Stimulated activated CD4-positive, alpha-beta T cell treated with anti-CD3 and anti-CD28 coated beads, TNF-alpha, amount 100 ng/mL, for 48 hours (primary cell): Measurements from ENCODE around the gene IL1R1.
"Not testable (repeated sequence)": the region's sequence is repeated elsewhere in the genome, so short reads cannot be mapped to it uniquely, and the experiment has no call there.

Source experiments
- DNase-seq, 3 donors: peaks; one replicate each; pipeline ENCODE4 v3.0.0-alpha.2; 2020; ENCODE audit warnings: low read depth in 3 of 3

Gene IL1R1, protein sequence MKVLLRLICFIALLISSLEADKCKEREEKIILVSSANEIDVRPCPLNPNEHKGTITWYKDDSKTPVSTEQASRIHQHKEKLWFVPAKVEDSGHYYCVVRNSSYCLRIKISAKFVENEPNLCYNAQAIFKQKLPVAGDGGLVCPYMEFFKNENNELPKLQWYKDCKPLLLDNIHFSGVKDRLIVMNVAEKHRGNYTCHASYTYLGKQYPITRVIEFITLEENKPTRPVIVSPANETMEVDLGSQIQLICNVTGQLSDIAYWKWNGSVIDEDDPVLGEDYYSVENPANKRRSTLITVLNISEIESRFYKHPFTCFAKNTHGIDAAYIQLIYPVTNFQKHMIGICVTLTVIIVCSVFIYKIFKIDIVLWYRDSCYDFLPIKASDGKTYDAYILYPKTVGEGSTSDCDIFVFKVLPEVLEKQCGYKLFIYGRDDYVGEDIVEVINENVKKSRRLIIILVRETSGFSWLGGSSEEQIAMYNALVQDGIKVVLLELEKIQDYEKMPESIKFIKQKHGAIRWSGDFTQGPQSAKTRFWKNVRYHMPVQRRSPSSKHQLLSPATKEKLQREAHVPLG

DNA sequence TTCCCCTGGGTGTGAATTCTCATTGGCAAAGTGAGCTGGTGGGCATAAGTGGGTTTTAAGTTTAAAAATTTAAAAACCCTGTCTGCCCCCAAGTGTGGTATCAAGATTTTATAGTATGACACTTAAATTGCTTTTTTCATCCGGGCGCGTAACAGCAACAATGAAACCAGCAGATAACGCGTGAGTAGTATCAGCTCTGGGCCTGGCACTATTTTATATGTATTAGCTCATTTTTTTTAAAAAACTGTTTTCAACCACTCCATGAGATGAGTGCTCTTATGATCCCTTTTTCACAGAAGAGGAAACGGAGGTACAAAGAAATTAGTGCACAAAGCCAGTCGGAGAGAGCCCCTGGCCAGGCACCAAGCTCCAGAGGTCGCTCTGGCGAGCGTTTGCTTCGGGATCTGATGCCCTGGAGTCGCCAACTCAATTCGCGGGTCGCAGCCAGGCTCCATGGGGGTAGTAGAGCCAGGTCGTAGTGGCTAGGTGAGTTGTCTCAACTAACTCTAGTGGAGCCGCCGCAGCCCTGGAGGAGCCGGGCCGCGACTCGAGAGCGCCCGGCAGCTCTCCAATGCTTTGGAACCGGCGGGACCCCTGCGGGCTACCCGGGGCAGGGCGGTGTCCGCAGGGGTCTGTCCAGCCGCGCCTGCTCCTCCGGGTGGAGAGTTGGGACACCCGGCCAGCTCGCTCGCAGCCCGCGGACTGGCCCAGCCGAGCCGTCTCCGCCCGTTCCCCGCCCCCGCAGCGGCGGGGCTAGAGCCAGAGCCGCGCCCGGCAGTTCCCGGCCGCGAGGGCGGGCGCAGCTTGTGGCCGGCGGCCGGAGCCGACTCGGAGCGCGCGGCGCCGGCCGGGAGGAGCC lies at the start of gene IL1R1:
IL1R1 (plus strand) TSS at position 777 of the 859 bp plus-strand sequence. CDS start 14,979 bp downstream, outside the sequence.
- no peak for DNase-seq

DNA sequence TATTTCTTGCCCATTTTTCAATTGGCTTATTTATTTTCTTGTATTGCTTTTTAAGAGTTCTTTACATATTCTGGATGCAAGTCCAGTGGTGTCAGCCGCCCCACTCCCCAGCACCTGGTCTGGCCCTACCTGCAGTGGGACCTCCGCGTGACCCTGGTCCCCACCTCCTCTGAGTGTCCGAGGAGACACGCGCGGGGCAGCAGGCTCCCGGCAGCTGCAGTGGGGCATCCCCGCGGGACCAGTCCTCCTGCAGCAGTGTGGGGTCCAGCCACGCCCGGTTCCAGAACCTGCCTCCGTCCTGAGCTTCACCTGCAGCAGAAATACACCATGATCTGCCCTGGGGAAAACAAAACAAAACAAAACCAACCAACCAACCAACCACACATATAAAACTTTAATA lies 48.9 kb upstream of the IL1R1 start:
- DNase-seq = no peak

DNA sequence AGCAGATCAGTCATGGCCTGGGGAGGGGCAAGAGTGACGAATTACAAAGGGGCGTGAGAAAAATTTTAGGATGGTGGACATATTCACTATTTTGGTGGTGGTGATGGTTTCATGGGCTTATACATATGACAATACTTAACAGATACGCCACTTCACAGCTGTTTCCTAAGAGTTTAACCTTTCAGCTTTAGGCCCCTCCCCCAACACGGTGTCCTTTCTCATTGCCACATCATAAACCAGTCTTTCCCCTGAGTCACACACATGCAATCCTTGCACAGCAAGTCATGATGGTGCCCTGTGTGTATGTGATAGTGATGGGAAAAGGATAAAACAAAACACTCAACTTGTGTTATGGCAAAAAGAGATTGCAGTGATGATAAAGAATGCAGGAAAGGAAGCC lies 47.6 kb upstream of the IL1R1 start:
- peak in 2 of 3 donors; percentile 40 to 51 for DNase-seq

DNA sequence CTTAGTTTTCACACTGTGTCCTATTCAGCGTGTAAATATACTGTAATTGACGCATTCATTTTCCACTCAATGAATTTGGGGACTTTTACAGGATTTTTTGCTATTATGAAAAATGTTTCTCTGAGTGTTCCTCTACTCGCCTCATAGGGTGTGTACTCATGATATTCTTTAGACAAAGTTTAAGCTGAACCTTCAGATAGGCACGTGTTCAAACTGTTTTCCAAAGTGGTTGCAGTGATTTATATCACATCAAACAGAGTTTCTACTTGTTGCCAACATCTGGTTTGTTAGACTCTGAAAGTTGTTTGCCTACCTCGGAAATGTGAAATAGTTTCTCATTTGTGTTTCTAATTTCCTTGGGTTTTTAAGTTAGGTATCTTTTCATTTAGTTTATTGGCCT lies 46.4 kb upstream of the IL1R1 start:
- DNase-seq = no peak

DNA sequence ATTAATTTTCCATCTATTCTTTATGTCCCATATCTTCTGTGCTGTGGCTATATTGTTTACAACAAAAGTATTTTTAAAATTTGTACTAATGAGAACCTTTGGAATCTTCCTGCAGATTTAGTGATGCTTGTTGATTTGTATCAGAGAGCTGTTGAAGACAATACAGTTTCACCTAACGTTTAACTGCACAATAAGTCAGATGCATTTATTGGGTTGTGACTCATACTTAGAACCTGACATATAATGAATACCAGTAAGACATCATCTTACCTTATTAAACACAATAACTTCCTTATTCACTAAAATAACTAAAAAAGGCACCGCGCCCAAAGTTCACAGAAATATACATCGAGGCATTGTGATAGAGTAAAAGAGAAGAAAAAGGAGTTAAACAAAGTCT lies 43.8 kb upstream of the IL1R1 start:
- DNase-seq = no peak

DNA sequence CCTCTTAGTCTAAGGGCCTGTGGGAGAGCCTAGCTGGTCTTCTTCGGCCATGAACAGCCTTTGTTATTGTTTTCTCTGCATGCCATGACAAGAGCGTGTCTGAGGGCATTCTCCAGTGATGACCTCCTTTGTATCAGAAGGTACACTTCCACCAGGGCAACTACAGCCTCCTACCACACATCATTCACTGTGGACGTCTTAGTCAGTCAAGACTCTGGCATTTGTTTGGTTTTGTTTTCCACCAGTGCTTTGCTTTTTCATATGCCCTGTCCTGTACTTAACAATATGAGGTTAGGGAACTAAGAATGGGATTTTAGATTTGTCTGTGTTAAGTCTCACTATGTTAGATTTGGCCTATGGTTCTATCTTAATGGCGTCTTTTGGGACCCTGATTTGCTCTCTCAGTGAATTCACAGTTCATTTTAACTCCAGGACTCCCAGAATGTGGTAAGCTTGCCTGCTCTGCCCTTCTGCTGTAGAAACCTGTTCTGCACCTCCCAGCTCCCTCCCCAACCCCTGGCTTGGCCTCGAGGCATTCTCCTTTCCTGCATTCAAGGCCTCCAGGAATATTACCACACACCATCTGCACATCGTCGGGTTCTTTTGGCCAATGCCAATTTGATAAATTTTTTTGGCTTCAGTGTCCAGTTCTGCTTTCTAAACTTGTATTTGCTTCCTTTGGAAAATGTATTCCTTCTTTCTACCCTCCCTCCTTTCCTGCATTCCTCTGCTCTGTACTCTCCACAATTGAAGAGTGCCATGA lies 42.8 kb upstream of the IL1R1 start:
- DNase-seq = no peak

DNA sequence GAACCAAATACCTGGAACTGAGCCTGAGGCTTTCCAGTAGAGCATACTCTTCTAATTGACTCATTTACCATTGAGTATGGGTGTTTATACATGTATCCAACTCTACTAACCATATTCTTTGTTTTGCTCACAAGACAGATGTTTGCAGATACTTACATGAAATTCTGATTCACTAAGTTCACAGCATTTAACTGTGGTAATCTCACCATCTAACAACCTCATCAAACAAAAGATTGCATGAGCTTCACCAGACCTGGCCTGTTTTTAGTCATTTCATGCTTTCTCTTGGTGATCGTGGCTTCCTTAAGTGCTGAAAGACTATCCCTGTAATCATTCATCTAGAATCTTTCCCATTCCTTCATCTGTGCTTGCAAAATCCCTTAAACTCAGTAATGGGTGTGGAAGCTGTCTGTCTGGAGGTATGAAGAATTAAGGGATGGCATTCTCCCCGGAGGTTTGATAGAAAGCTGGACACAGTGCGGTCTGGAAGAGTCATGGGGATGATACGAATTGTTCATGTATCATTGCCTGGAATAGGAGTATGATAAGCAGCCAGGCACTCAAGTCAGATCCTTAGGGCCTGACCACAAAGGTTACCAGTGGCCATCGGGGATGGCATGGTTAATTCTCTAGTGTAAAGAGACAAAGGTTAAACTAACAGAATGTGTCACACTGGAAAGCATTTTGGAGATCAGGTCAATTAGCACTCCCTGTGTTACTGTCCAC lies 42.0 kb upstream of the IL1R1 start:
- DNase-seq = peak in 1 of 3 donors; percentile 32

DNA sequence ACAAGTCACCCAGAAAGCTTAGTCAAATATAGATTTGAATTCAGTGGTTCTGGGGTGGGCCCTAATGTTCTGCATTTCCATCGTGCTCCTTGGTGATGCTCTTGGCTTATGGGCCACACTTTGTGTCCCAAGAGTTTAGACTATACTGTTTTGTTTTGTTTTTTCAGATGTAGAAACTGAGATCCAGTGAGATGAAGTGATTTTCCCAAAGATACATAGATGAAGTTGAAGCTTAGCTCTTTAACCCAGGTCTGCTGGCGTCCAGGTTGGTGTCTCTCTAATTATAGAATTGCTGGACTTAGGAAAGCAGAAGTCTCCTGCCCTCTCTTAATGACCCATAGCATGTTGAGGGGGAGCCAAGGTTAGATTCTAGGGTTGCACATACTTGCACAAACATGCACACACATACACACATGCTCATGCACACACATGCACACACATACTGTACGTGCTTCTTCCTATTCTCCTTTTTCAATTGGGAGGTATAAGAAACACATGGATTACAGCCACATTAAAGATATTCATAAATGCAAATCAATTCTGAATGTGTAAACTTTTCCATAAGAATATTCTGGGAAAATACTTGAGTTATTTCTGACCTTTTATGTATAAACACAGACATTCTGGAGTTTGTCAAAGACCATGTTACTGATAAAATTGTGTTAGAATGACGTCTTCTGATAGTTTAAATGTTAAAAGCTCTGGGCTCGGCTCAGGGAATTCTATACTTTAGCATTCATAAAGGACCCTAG lies 41.3 kb upstream of the IL1R1 start:
- no peak for DNase-seq

DNA sequence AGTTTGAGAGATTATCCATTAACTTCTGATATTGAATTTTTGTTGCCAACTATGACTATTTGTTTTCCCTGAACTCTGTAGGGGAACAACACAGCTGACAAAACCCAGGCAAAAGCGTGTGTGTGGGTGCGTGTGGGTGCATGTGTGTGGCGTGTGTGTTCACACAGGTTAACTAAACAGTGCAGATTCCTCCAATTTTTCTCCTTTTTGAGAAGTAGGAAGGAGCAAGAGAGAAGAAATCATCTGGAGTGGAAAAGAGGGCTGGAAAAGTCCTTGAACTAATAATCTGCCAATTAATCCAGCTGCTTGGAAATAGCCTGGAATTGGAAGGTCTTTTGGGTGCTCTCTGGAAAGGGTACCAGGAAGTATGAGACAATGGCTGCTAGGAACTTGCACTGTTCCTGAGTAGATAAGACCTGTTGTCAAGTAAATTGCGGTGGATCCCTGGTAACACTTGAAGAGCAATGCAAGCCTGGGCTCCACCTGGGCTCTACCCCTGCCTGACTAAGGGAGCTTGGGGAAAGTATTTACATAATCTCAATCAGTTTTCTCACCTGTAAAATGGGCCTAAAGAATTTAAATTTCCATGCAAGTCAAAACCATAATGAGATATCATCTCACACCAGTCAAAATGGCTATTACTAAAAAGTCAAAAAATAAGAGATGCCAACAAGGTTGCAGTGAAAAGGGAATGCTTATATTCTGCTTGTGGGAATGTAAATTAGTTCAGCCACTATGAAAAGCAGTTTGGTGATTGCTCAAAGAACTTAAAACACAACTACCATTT lies 40.5 kb upstream of the IL1R1 start:
- no peak for DNase-seq

DNA sequence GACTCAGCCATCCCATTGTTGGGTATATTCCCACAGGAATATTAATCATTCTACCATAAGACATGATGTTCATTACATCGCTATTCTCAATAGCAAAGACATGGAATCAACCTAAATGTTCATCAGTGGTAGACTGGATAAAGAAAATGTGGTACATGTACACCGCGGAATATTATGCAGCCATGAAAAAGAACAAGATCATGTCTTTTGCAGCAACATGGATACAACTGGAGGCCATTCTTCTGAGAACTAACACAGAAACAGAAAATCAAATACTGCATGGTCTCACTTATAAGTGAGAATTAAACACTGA lies 40.0 kb upstream of the IL1R1 start:
- DNase-seq = not testable (repeated sequence)

DNA sequence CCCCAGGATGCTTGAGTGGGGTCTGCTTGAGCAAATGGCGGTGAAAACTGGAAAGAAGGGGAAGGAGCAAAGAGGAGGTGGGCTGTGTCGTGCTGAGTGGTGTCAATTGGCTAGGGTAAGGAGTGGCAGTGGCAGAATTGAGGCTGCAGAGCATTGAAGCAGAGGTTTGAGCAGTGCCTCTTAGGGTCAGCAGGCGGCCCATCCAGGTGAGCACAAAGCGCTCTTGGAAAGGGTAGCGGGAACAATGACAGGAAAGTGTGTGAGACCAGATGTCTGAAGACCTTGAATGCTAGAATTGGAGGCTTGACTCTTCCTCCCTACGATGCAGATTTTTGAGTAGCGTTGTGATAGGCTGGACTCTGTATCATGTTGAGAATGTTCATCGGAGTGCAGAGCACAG lies 39.3 kb upstream of the IL1R1 start:
- DNase-seq = no peak

DNA sequence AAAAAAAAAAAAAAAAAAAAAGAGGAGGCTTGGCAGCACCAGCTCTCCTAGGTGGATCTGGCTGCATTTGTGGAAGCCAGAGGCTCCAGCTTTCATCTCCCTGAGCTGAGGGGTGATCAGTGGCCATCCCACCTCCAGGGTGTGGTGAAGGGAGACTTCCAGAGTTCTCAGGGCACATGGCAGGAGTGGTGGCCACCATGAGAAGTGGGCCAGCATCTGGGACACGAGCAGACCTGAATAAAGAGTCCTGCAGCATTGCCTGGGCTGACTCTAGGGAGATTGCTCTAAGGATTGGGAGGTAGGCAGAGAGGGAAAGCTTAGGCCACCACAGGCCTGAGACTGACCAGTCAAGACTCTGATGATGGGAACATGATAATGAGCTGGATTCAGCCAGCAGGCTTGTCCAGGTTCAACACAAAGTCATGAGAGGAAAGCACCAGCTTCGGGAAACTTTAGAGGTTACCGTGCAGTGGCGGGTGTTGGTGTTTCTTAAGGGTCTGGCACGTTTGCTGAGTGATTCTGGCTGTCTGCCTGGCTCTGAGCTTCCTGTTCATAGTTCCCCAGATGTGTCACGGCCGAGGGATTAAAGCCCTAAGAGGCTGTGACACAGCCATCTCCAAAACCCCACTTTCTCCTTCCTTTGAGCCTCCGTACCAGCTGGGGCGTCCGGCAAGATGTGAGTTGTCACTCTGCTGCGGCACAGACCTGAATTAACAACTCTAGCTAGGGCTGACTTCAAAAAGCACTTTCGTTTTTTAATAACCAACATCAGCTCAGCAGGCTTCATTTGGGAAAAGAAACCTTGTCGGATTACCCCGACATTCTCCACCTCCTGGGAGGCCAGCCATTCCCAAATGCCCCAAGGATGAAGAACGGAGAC lies 38.3 kb upstream of the IL1R1 start:
- DNase-seq = peak; percentile 52 to 85 (median 66)

DNA sequence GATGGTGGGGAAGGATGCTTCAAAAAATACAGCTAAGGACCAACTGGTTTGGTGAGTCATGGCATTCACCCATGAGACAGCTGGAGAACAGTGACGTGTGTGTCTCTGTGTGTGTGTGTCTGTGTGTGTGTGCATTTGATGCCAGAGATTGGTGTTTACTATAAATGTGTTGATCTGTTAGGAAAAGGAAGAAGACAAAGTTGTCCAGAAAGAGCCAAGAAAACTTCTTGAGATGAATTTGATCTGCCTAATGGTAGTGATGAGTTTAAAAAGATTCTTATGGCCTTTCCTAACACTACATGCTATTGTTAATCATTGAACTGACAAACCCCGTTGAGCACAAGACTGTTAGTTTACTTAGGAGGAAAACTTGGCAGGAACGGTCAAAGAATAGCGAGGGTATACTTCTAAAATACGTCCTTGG lies 36.4 kb upstream of the IL1R1 start:
- no peak for DNase-seq

DNA sequence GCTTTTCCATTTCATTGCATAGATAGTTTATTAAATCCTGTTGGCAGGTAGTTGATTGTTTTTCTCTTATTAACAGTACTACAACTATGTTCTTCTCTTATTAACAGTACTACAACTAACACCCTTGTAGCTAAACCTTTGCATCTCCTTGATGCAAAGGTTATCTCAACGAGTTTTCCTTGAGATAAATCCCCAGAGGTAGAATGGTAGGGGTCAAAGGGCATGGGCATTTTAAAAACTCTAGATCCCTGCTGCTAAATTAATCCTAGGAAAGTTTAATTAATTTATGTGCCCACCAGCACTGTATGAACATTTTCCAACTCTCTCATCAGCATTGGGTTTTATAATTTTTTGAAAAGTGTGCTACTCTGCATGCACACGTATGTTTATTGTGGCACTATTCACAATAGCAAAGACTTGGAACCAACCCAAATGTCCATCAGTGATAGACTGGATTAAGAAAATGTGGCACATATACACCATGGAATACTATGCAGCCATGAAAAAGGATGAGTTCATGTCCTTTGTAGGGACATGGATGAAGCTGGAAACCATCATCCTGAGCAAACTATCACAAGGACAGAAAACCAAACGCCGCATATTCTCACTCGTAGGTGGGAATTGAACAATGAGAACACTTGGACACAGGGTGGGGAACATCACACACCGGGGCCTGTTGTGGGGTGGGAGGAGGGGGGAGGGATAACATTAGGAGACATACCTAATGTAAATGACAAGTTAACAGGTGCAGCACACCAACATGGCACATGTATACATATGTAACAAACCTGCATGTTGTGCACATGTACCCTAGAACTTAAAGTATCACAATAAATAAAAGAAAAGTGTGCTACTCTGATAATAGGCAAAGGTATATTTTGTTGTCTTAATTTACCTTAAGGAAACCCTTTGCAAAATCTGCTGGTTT lies 35.5 kb upstream of the IL1R1 start:
- DNase-seq = not testable (repeated sequence)

DNA sequence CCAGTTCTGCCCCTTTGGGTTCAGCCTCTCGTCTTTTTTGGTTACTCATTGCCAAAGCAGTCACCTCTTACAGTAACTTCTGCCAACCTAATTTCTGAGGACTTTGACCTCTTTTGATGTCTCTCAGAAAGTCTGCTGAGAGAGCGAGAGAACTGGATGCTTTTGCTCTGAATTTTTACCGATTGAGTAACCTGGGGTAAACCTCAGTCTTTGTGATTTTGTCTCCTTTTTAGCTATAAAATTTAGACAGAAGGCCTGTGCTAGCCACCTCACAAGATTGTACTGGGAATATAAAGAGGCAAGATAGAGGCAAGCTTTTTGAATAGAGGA lies 34.8 kb upstream of the IL1R1 start:
- no peak for DNase-seq

DNA sequence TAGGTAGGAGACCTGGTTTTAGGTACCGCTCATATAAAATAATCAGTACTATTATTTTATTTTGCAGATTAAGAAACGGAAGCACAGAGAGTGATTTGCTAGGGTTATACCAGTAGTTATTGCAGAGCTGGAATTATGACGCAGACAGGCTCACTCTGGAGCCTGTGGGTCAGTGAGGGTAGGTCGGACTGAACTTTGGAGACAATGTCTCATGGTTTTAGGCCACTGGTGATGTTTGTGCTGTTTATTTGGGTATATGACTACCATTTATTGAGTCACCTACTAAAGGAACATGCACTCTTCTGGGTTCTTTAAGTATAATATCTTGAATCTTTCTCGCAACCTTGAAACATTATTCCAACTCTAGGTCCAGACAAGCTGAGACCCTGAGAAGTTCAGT lies 33.5 kb upstream of the IL1R1 start:
- DNase-seq = no peak

DNA sequence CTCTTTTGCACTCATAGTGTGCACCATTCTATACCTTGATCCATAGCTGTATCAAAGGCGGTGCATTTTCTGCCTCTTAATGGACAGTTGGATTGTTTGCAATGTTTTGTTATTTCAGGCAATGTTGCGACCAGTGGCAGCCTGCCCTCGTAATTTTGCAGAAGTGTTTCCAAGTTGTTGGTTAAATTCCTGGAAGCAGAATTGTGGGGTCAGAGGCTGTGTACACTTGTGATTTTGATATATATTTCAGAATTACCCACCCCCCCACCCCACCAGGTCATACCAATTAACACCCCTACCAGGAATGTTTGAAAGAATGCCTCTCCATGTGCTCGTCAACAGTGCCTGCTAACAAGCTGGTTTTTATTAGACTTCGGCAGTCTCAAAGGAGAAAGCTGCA lies 32.4 kb upstream of the IL1R1 start:
- DNase-seq = no peak
